Embryonic facial prominence (tissue), 1 donor: ENCODE measurements around the gene PPP6R1.

Experiments used
- DNase-seq: peaks from one replicate; pipeline ENCODE4 v3.0.0-alpha.2; 2016; ENCODE audit errors: extremely low spot score

Gene PPP6R1

DNA sequence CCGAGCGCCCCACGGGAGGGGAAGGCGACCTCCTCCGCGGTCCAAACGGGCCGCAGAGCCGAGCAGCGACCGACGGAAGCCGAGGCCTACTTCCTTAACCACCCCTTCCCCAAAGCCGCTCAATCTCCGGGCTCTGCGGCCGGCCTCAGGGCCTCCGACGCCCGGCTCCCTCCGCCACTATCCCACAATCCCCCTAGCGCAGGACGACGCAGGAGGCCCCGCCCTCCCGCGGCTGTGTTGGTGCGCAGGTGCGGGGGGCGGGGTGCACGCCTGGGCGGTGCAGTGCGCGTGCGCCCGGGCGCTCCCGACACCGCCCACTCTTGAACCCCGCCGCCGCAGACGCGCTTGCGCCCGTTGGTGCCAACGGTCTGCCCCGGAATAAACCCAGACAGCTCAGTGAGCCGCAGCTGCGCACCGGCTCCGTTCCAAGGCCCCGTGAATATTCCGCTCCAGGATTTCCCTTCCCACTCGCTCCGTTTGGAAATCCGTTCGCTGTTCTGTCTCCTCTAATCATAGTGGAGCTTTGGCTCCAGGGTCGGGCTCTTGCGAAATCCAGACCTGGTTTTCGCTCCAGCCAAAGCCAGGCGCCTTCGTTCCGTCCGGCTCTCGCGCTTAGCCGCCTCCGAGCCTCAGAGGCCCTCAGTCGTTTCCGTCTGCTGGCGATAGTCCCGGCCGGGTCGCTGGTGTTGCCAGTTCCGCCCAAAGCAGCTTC, at the start of gene PPP6R1:
Gene PPP6R1, minus strand, starts transcription at position 190 of the 712 bp plus-strand sequence. CDS start 11,914 bp downstream, outside the sequence.
- DNase-seq: peak; percentile 99

DNA sequence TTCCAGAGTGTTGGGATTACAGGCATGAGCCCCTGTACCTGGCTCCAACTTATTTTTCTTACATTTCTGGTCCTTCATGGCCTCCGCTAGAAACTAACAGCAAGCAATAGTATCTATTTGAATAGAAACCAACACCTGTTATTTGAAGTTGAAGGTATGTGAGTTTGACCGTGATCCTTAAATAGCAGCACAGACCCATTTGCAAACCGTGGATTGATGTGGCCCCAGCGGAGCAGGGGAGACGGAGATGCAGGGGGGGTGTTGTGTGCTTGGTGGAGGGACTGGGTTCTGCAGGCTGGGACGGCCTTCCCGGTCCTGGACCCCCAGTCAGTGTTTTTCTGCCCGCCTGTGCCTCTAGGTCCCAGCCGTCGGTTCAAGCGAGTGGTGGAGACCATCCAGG, 49.5 kb upstream of the PPP6R1 start:
- DNase-seq: no peak

DNA sequence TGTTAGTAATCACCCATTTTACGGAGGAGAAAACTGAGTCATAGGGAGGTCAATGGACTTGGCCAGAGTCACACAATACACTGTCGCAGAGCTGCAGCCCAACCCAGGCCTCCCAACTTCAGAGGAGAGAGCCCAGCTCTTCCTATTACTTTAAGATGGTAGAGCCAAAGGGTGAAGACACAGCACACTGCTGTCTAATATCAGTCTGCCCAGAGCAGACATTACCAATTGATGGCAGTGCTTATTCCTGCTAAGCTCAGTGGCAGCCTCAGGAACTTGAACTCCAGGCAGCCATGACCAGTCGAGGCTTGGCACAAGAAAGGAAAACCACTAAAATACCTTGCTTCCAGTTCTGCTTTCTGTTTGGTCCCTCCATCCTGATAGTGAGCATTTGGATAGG, 47.9 kb upstream of the PPP6R1 start:
- no peak for DNase-seq

GRCh38 chr19:55305983-55306562, 47.3 kb upstream of the PPP6R1 start:
- no peak for DNase-seq

- no peak for DNase-seq
These were observed 46.7 kb upstream of the PPP6R1 start for GRCh38 chr19:55305491-55305890.

DNA sequence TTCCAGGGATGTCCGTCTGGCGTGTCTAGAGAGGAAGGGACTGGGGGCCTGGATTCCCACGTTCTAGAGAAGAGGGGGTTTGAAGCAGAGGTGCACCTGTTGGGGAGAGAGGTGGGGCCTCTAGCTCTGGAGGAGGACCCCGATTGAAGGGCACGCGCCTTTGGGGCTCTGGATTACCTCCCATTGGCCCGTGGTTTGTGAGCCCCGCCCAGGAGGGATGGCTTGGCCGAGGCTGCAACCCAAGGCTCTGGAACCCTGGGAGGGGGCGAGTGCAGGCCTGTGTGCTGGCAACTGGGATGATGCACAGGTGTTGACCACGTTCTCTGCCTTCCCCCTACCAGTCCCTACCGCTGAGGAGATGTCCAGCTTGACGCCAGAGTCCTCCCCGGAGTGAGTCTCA, 46.2 kb upstream of the PPP6R1 start:
- no peak for DNase-seq

DNA sequence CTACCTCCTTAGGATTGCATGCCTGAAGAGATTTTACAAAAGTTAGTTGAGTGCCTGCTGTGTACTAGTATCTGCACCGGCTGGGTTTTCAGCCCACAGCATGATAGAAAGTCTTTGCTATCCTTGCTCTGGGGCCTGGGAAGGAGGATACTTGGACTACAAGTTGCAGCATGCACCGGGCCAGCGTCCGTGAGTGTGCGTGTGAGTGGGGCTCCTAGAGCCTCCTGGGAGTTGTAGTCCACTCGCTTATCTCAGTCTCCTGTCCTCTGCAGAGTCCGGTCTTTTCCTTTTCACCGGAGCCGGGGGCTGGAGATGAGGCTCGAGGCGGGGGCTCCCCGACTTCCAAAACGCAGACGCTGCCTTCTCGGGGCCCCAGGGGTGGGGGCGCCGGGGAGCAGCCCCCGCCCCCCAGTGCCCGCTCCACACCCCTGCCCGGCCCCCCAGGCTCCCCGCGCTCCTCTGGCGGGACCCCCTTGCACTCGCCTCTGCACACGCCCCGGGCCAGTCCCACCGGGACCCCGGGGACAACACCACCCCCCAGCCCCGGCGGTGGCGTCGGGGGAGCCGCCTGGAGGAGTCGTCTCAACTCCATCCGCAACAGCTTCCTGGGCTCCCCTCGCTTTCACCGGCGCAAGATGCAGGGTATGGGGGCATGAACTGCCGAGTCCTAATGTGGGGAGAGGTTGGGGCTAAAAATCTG, 45.6 kb upstream of the PPP6R1 start:
- no peak for DNase-seq

DNA sequence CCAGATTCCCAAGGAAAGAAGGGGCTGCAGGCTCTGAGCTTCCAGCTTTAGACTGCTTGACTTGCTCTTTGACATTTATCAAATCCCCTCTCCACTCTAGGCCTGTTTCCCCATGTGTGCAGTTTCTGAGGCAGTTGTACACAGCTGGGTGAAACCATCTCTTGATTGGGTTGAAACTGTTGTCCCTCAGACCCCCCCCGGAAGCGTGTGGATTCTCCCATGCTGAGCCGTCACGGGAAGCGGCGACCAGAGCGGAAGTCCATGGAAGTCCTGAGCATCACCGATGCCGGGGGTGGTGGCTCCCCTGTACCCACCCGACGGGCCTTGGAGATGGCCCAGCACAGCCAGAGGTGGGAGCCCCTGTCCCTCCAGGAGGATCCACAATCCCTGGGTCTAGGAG, 44.7 kb upstream of the PPP6R1 start:
- DNase-seq: no peak

- no peak for DNase-seq
These were observed 43.5 kb upstream of the PPP6R1 start for GRCh38 chr19:55302318-55302703.

GRCh38 chr19:55301459-55302317, 42.9 kb upstream of the PPP6R1 start:
- DNase-seq: peak; percentile 83

- no peak for DNase-seq
These were observed 42.2 kb upstream of the PPP6R1 start for GRCh38 chr19:55300886-55301458.

DNA sequence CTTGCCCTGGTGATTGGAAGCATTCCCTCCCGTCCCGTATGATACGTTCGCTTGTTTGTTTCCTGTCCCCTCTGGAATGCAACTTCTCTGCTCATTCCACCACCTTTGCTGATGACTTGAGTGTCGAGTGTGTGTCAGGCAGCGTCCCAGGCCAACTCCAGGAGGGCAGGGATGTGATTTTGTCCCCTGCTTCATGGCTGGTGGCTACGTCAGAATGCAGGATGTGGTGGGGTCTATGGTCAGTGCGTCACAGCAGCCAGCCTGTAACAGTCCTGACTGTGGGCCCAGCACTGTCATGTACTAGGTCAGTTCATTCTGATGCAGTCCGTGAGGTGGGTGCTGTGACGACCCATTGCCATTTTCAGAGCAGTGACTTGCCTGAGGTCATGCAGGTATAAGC, 41.2 kb upstream of the PPP6R1 start:
- DNase-seq: no peak

- no peak for DNase-seq
These were observed 38.5 kb upstream of the PPP6R1 start for GRCh38 chr19:55297267-55297666.

DNA sequence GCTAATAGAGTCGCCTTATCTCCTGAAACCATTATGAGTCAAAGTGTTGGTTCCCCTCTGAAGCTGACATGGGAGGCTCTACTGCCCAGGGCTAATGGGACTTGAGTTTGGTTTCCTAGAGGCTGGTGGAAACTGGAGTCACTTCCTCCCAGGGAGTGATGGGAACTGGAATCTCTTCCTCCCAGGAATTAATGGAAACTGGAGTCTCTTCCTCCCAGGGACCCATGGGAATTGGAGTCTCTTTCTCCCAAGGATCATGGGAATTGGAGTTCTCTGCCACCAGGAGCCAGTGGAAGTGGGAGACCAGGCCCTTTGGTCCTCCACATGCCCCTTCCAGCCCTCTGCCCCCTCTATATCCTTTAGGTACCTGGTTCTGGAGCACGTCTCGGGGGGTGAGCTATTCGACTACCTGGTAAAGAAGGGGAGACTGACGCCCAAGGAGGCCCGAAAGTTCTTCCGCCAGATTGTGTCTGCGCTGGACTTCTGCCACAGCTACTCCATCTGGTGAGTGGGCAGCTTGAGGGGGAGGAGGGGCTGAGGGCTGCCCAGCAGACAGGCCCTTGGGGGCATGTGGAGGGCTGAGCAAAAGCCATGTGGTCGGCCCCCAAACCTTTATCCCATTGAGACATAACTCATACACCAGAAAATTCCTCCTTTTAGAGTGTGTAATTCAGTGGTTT, 30.4 kb upstream of the PPP6R1 start:
- DNase-seq: no peak

DNA sequence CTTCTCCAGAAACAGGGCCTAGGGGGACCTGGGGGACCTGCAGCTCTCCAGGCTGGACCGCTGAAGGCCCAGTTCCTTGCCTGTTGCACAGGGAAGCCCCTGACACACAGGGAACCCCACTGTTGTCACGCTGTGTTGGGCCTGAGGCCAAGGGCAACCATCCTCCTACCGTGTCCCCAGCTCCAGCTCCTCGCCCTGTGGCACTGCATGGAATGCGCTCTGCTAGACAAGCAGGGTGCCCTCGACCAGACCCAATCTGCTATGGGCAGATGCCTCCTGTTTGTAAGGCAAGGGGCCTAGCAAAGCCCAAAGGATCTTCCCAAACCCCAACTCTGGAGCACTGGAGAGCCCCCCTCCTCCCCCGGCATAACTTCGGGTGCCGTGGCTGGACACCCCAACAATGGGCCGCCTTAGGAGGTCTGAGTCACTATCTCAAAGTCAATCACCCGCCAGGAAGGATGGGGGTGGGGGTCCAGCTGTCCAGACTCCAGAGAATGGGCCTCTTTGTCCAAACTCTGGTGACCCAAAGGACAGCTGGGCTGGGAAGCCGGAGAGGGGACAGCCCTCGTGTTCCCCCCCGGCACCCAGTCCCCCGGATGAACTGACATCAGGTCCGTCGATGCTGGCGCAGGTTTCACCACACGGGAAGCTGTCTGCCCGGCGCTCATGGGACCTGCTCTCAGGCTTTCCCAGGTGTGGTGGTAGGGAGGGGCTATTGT, 28.7 kb upstream of the PPP6R1 start:
- DNase-seq: no peak

- no peak for DNase-seq
These were observed 26.5 kb upstream of the PPP6R1 start for GRCh38 chr19:55285229-55285890.

DNA sequence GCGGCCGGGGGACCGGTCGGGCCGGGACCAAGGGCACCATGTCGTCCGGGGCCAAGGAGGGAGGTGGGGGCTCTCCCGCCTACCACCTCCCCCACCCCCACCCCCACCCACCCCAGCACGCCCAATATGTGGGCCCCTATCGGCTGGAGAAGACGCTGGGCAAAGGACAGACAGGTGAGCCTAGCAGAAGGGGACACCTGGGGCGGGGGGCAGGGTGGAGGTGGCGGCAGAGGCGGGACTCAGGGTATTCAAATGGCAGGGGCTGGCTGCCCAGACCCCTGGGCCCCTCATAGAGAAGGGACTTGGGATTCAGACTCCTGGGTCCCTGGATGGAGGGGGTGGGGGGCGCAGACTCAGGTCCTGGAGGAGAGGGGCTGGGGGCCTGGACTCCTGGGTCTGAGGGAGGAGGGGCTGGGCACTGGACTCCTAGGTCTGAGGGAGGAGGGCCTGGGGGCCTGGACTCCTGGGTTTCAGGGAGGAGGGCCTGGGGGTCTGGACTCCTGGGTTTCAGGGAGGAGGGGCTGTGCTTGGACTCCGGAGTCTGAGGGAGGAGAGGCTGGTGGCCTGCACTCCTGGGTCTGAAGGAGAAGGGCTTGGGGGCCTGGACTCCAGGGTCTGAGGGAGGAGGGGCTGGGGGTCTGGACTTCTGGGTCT, 25.7 kb upstream of the PPP6R1 start:
- no peak for DNase-seq

- DNase-seq: peak; percentile 73
These were observed 24.9 kb upstream of the PPP6R1 start, which contains the start of gene BRSK1 for GRCh38 chr19:55283548-55284377. TSS of gene BRSK1 (plus strand) at chr19:55283997. CDS start at chr19:55284443, 446 bp downstream.
